H9 (cell line): Measurements from ENCODE around the gene RGS9. TPM values are rescaled to one million over a fixed set of nuclear protein-coding genes. Genes with fewer than 3 reads are reported as not detected.

Experiments
- DNase-seq: peaks from one replicate; pipeline ENCODE4 v3.0.0-alpha.2; 2017
- H2AFZ ChIP-seq: one replicate; pipeline ENCODE4 v1.6.1; 2013; ENCODE audit warnings: mild to moderate bottlenecking, low read length, control low read depth, moderate library complexity
- H2AK5ac ChIP-seq: 2 replicates; pipeline ENCODE4 v1.6.1; 2013; ENCODE audit warnings: low read length, control low read depth, mixed read lengths; ENCODE audit not compliant: insufficient read length
- H2BK120ac ChIP-seq: one replicate; pipeline ENCODE4 v1.6.1; 2013; ENCODE audit warnings: low read depth, mild to moderate bottlenecking, low read length, control low read depth, inconsistent platforms; ENCODE audit not compliant: poor library complexity, severe bottlenecking
- H2BK12ac ChIP-seq: 2 replicates; pipeline ENCODE4 v1.6.1; 2013; ENCODE audit warnings: low read length, control low read depth, mixed read lengths, low read depth; ENCODE audit not compliant: insufficient read length
- H2BK15ac ChIP-seq: 2 replicates; pipeline ENCODE4 v1.6.1; 2013; ENCODE audit warnings: low read depth, low read length, control low read depth
- H2BK20ac ChIP-seq: one replicate; pipeline ENCODE4 v1.6.1; 2013; ENCODE audit warnings: low read depth, mild to moderate bottlenecking, low read length, control low read depth, inconsistent platforms; ENCODE audit not compliant: poor library complexity, severe bottlenecking
- H2BK5ac ChIP-seq: 2 replicates; pipeline ENCODE4 v1.6.1; 2013; ENCODE audit warnings: low read length, control low read depth, mixed read lengths; ENCODE audit not compliant: insufficient read length
- H3K14ac ChIP-seq: 2 replicates; pipeline ENCODE4 v1.6.1; 2013; ENCODE audit warnings: low read length, control low read depth; ENCODE audit not compliant: insufficient read depth
- H3K18ac ChIP-seq: 2 replicates; pipeline ENCODE4 v1.6.1; 2013; ENCODE audit warnings: low read depth, mild to moderate bottlenecking, mixed read lengths, low read length, control low read depth; ENCODE audit not compliant: insufficient read length
- H3K23ac ChIP-seq: 2 replicates; pipeline ENCODE4 v1.6.1; 2013; ENCODE audit warnings: low read length, control low read depth, mixed read lengths, low read depth; ENCODE audit not compliant: insufficient read length
- H3K23me2 ChIP-seq: 2 replicates; pipeline ENCODE4 v1.6.1; 2013; ENCODE audit warnings: low read depth, mild to moderate bottlenecking, mixed read lengths, low read length, control low read depth; ENCODE audit not compliant: insufficient read length, poor library complexity, severe bottlenecking
- H3K27ac ChIP-seq: 2 replicates; pipeline ENCODE4 v1.5.1; 2013; ENCODE audit warnings: low read length, control low read depth, mixed read lengths, low read depth; ENCODE audit not compliant: insufficient read length
- H3K27me3 ChIP-seq: 2 replicates; pipeline ENCODE4 v1.6.1; 2013; ENCODE audit warnings: low read length, control low read depth, inconsistent platforms; ENCODE audit not compliant: insufficient read depth
- H3K4ac ChIP-seq: 2 replicates; pipeline ENCODE4 v1.6.1; 2013; ENCODE audit warnings: low read depth, mild to moderate bottlenecking, control low read depth, inconsistent platforms, low read length, moderate library complexity
- H3K4me1 ChIP-seq: 2 replicates; pipeline ENCODE4 v1.6.1; 2013; ENCODE audit warnings: low read length, control low read depth, inconsistent platforms; ENCODE audit not compliant: insufficient read depth
- H3K4me2 ChIP-seq: 2 replicates; pipeline ENCODE4 v1.6.1; 2013; ENCODE audit warnings: low read length, control low read depth, mixed read lengths; ENCODE audit not compliant: insufficient read length, insufficient read depth
- H3K56ac ChIP-seq: 2 replicates; pipeline ENCODE4 v1.6.1; 2013; ENCODE audit warnings: low read depth, mild to moderate bottlenecking, mixed read lengths, low read length, control low read depth; ENCODE audit not compliant: insufficient read length
- H3K79me1 ChIP-seq: 2 replicates; pipeline ENCODE4 v1.6.1; 2013; ENCODE audit warnings: low read depth, mild to moderate bottlenecking, moderate library complexity, low read length, control low read depth, inconsistent platforms; ENCODE audit not compliant: insufficient read depth, poor library complexity, severe bottlenecking
- H3K79me2 ChIP-seq: 2 replicates; pipeline ENCODE4 v1.6.1; 2013; ENCODE audit warnings: low read length, control low read depth, inconsistent platforms; ENCODE audit not compliant: insufficient read depth
- H3K9ac ChIP-seq: 2 replicates; pipeline ENCODE4 v1.6.1; 2013; ENCODE audit warnings: low read length, control low read depth, mixed read lengths; ENCODE audit not compliant: insufficient read length; ENCODE audit errors: extremely low read depth
- H3K9me3 ChIP-seq: one replicate; pipeline ENCODE4 v1.6.1; 2013; ENCODE audit warnings: low read depth, low read length, inconsistent platforms; ENCODE audit not compliant: control insufficient read depth
- H3T11ph ChIP-seq: one replicate; pipeline ENCODE4 v1.6.1; 2013; ENCODE audit warnings: mild to moderate bottlenecking, low read length, control low read depth, inconsistent platforms
- H4K20me1 ChIP-seq: one replicate; pipeline ENCODE4 v1.6.1; 2013; ENCODE audit not compliant: control insufficient read depth, insufficient read length, insufficient read depth
- H4K5ac ChIP-seq: 2 replicates; pipeline ENCODE4 v1.6.1; 2013; ENCODE audit warnings: low read depth, mild to moderate bottlenecking, mixed read lengths, low read length, control low read depth; ENCODE audit not compliant: insufficient read length
- H4K8ac ChIP-seq: replicated peaks from 2 replicates; pipeline ENCODE4 v1.6.1; 2013; ENCODE audit warnings: low read length, control low read depth, mixed read lengths, low read depth; ENCODE audit not compliant: insufficient read length
- H4K91ac ChIP-seq: 2 replicates; pipeline ENCODE4 v1.6.1; 2013; ENCODE audit warnings: low read depth, mild to moderate bottlenecking, moderate library complexity, mixed read lengths, low read length, control low read depth; ENCODE audit not compliant: insufficient read length
- H3K27ac Mint-ChIP-seq, 3 experiments: 2 replicates in 2 of 3; 3 replicates in 1 of 3; pipeline ENCODE4 v1.8.0; 2020 to 2021; ENCODE audit warnings: mixed read lengths in 3 of 3, mild to moderate bottlenecking in 1 of 3, moderate library complexity in 1 of 3
- H3K27me3 Mint-ChIP-seq: 2 replicates; pipeline ENCODE4 v1.8.0; 2021; ENCODE audit warnings: low read depth, mild to moderate bottlenecking, moderate library complexity, mixed read lengths
- H3K36me3 Mint-ChIP-seq, 3 experiments: 2 replicates in 2 of 3; 3 replicates in 1 of 3; pipeline ENCODE4 v1.8.0; 2020 to 2021; ENCODE audit warnings: low read depth in 3 of 3, mixed read lengths in 3 of 3; ENCODE audit not compliant: insufficient read depth in 1 of 3
- H3K4me1 Mint-ChIP-seq, 2 experiments: 2 replicates each; pipeline ENCODE4 v1.8.0; 2020; ENCODE audit warnings: mixed read lengths in 2 of 2
- H3K4me3 Mint-ChIP-seq, 2 experiments: 2 replicates in 1 of 2; 3 replicates in 1 of 2; pipeline ENCODE4 v1.8.0; 2020 to 2021; ENCODE audit warnings: mild to moderate bottlenecking in 2 of 2, mixed read lengths in 2 of 2, moderate library complexity in 1 of 2
- H3K9me3 Mint-ChIP-seq, 2 experiments: 2 replicates in 1 of 2; 3 replicates in 1 of 2; pipeline ENCODE4 v1.8.0; 2020; ENCODE audit warnings: mild to moderate bottlenecking in 2 of 2, mixed read lengths in 2 of 2, moderate library complexity in 1 of 2
- CTCF ChIP-seq: fragments of 200-600 bp; sonication (generic); conservative IDR thresholded peaks from 3 replicates; pipeline ENCODE4 v1.8.0; 2021; ENCODE audit warnings: antibody characterized with exemption, mild to moderate bottlenecking
- WGBS: extraction: QIAGEN DNeasy Blood & Tissue Kit; methylation state at CpG from one replicate; pipeline ENCODE4 v1.1.7; 2013; ENCODE audit warnings: missing lambda C conversion rate, low lambda C conversion rate, mixed read lengths; ENCODE audit not compliant: insufficient read length; ENCODE audit errors: extremely low coverage; 5-methylcytosine and 5-hydroxymethylcytosine counted together
- total RNA-seq: library from RNA; stranded (reverse); gene quantifications from 2 replicates; pipeline ENCODE4 v1.2.1, GENCODE V29; 2021

RGS9 gene
- total RNA-seq, 1 experiment from 2014 or later, result 12.0 TPM

GRCh38 chr17:65088621-65089360 is 48.4 kb upstream of the RGS9 start:
- no peaks in the 10 kb centered on the region for H4K20me1 ChIP-seq
- H2AFZ ChIP-seq, result no peak overlapping the region
- no peaks in the 10 kb centered on the region; a peak in 1 of 7 replicates for H3K36me3 Mint-ChIP-seq
- H3K23me2 ChIP-seq, result no peaks in the 10 kb centered on the region
- H3K23ac ChIP-seq, result no peak overlapping the region
- H3K79me1 ChIP-seq, result no peaks in the 10 kb centered on the region
- no peak overlapping the region for H3K27ac ChIP-seq
- H2BK5ac ChIP-seq, result no peak overlapping the region
- H2BK20ac ChIP-seq, result no peak overlapping the region
- H3K79me2 ChIP-seq, result no peaks in the 10 kb centered on the region
- no peak overlapping the region for H3K4ac ChIP-seq
- TF ChIP-seq CTCF, result no peak
- no peak overlapping the region for H3K18ac ChIP-seq
- H2AK5ac ChIP-seq, result no peak overlapping the region
- H3K9ac ChIP-seq, result no peak overlapping the region
- H3K27me3 Mint-ChIP-seq, result peaks cover 2% of the 10 kb centered on the region; the same call in 1 of the 2 replicates
- no peak overlapping the region for H2BK15ac ChIP-seq
- no peaks in the 10 kb centered on the region for H3K9me3 ChIP-seq
- H3K4me1 ChIP-seq, result no peaks in the 10 kb centered on the region; the same call in 1 of the 2 replicates
- no peak overlapping the region for H2BK120ac ChIP-seq
- DNase-seq, result no peak
- no peak overlapping the region for H2BK12ac ChIP-seq
- no peak overlapping the region for H4K8ac ChIP-seq
- no peak overlapping the region for H3K4me3 Mint-ChIP-seq
- no peak overlapping the region for H4K91ac ChIP-seq
- WGBS, result no CpG with 5 or more reads among the region's 4 CpGs
- no peak overlapping the region for H3T11ph ChIP-seq
- no peaks in the 10 kb centered on the region for H3K9me3 Mint-ChIP-seq
- no peak overlapping the region for H3K56ac ChIP-seq
- H4K5ac ChIP-seq, result no peak overlapping the region
- H3K27me3 ChIP-seq, result no peaks in the 10 kb centered on the region
- H3K14ac ChIP-seq, result no peak overlapping the region
- H3K27ac Mint-ChIP-seq, result no peak overlapping the region
- peaks cover 7 to 8% of the 10 kb centered on the region in 2 experiments for H3K4me1 Mint-ChIP-seq
- H3K4me2 ChIP-seq, result no peak overlapping the region
